Upper lobe of right lung (tissue), 1 donor: ENCODE data around the gene RP9. TPM values are rescaled to one million over a fixed set of nuclear protein-coding genes. Genes with fewer than 3 reads are reported as not detected.

Source experiments
- ATAC-seq: fragments of 200-7000 bp; cut with Tn5 transposase; one replicate; pipeline ENCODE4 v1.9.1; 2020; ENCODE audit warnings: mild to moderate bottlenecking, moderate library complexity
- DNase-seq: peaks from one replicate; pipeline ENCODE4 v3.0.0-alpha.2; 2020
- H3K27ac ChIP-seq: fragments of 200-600 bp; one replicate; pipeline ENCODE4 v1.8.0; 2022
- H3K27me3 ChIP-seq: fragments of 200-600 bp; one replicate; pipeline ENCODE4 v1.8.0; 2022; ENCODE audit warnings: mild to moderate bottlenecking
- H3K36me3 ChIP-seq: fragments of 200-600 bp; one replicate; pipeline ENCODE4 v1.8.0; 2022
- H3K4me1 ChIP-seq: fragments of 200-600 bp; one replicate; pipeline ENCODE4 v1.8.0; 2022
- H3K4me3 ChIP-seq: fragments of 200-600 bp; one replicate; pipeline ENCODE4 v1.8.0; 2022; ENCODE audit warnings: mild to moderate bottlenecking
- H3K9me3 ChIP-seq: fragments of 200-600 bp; one replicate; pipeline ENCODE4 v1.8.0; 2022
- intact Hi-C: fragments of 100-400 bp; cut with DNase I; formaldehyde crosslinking; loops from one replicate; pipeline ENCODE4 v1.11.0; 2022
- total RNA-seq: library from RNA; stranded (reverse); fragmentation: NEBNext Ultra II Directional; extraction: Animal tissue kit (Norgen Biotek cat#: 25700); gene quantifications from one replicate; pipeline ENCODE4 v1.2.1, GENCODE V29; 2021
- TF ChIP-seq, protein P1 (sequence below): fragments of 200-600 bp; IDR thresholded peaks from one replicate; pipeline ENCODE4 v1.8.0; 2022; ENCODE audit warnings: antibody characterized with exemption
- donor health status: DM: no; HTN: yes; CAD: no; lungs with severe emphysema.

The RP9 gene
- total RNA-seq, 1 donor from 2014 or later: 11.9 TPM

- Histone ChIP-seq H3K4me1 (no peaks in the 10 kb centered on the region), H3K27ac (no peak overlapping the region), H3K4me3 (no peak overlapping the region), H3K9me3 (no peaks in the 10 kb centered on the region), H3K27me3 (no peaks in the 10 kb centered on the region), H3K36me3 (peaks cover 5% of the 10 kb centered on the region)
- intact Hi-C loops: no loop called here
- ATAC-seq (no peak), DNase-seq (no peak)
- TF ChIP-seq, protein P1, sequence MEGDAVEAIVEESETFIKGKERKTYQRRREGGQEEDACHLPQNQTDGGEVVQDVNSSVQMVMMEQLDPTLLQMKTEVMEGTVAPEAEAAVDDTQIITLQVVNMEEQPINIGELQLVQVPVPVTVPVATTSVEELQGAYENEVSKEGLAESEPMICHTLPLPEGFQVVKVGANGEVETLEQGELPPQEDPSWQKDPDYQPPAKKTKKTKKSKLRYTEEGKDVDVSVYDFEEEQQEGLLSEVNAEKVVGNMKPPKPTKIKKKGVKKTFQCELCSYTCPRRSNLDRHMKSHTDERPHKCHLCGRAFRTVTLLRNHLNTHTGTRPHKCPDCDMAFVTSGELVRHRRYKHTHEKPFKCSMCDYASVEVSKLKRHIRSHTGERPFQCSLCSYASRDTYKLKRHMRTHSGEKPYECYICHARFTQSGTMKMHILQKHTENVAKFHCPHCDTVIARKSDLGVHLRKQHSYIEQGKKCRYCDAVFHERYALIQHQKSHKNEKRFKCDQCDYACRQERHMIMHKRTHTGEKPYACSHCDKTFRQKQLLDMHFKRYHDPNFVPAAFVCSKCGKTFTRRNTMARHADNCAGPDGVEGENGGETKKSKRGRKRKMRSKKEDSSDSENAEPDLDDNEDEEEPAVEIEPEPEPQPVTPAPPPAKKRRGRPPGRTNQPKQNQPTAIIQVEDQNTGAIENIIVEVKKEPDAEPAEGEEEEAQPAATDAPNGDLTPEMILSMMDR: no peak
Observed at GRCh38 chr7:33152087-33152486, 42.9 kb upstream of the RP9 start.

DNA sequence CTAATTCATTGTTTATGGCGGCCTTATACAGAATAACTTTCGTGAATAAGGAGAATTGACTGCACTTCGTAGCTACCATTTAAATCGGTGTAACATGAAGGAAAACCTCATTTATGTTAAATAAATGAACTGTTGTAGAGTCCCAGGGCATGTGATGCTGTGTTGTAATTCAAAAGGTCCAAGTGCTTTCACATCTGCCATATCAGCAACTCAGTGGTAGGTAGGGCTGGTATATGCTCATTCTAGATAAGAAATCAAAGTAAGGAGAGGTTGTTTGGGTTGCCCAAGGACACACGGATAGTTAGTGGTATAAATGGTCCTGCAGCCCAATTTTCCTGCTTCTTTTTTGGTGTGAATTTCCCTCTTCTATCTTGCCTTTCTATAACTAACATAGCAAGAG, 36.0 kb upstream of the RP9 start:
- H3K36me3 ChIP-seq: no peaks in the 10 kb centered on the region
- H3K4me3 ChIP-seq: no peak overlapping the region
- DNase-seq (no peak), ATAC-seq (no peak)
- no peaks in the 10 kb centered on the region for H3K9me3 ChIP-seq
- TF ChIP-seq, protein P1: no peak
- intact Hi-C loops: no loop called here
- no peak overlapping the region for H3K27ac ChIP-seq
- H3K4me1 ChIP-seq: no peaks in the 10 kb centered on the region
- H3K27me3 ChIP-seq: no peaks in the 10 kb centered on the region

DNA sequence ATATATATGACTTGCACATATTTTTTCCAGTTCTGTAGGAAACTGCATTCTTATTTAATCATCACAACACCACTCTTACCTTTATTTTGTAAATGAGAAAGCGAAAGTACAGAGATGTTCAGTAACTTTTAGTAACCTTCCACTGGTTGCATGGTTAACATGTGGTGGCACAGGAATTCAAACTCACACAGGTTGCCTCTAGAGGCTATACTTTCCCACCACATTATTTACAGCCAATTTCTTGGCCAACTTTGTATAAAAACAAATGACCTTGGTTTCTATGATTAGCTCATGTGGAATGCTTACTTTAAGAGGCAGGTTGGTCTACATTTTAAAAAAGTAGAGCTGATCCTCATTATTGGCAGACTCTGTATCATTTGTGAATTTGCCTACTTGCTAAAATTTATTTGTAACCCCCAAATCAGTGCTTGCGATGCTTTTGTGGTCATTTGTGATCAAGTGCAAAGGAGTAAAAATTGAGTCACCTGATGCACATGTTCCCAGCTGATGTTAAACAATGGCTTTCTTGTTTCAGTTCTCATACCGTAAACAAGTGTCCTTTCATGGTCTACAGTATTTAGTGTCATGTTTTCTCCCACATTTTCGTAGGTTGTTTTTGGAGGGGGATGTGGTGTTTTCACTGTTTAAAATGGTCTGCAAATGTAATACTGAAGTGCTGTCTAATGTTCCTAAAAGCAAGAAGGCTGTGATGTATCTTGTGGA, 35.0 kb upstream of the RP9 start:
- TF ChIP-seq, protein P1: no peak
- no peak overlapping the region for H3K4me3 ChIP-seq
- no peaks in the 10 kb centered on the region for H3K27me3 ChIP-seq
- H3K36me3 ChIP-seq: no peaks in the 10 kb centered on the region
- ATAC-seq (no peak), DNase-seq (no peak)
- H3K27ac ChIP-seq: no peak overlapping the region
- no peaks in the 10 kb centered on the region for H3K9me3 ChIP-seq
- intact Hi-C loops: no loop called here
- H3K4me1 ChIP-seq: no peaks in the 10 kb centered on the region

DNA sequence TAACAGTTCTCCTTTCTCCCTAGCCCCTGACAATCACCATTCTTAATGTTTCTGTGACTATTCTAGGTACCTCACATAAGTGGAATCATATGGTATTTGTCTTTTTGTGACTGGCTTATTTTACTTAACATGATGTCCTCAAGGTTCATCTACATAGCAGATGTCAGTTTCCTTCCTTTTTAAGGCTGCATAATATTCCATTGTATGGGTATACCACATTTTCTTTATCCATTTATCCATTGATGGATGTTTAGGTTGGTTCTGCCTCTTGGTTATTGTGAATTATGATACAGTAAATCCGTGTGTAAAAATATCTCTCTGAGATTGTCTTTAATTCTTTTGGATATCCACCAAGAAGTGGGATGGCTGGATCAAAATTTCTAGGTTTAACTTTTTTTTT, 33.4 kb upstream of the RP9 start:
- H3K9me3 ChIP-seq: no peaks in the 10 kb centered on the region
- TF ChIP-seq, protein P1: no peak
- intact Hi-C loops: no loop called here
- no peak for DNase-seq
- H3K4me3 ChIP-seq: no peak overlapping the region
- H3K27ac ChIP-seq: no peak overlapping the region
- H3K27me3 ChIP-seq: no peaks in the 10 kb centered on the region
- H3K36me3 ChIP-seq: no peaks in the 10 kb centered on the region
- ATAC-seq: no peak
- no peaks in the 10 kb centered on the region for H3K4me1 ChIP-seq

GRCh38 chr7:33137103-33137502, 27.9 kb upstream of the RP9 start:
- no peaks in the 10 kb centered on the region for H3K4me1 ChIP-seq
- DNase-seq (no peak), ATAC-seq (no peak)
- no peaks in the 10 kb centered on the region for H3K36me3 ChIP-seq
- intact Hi-C loops: no loop called here
- no peaks in the 10 kb centered on the region for H3K9me3 ChIP-seq
- TF ChIP-seq, protein P1: no peak
- no peak overlapping the region for H3K27ac ChIP-seq
- no peak overlapping the region for H3K4me3 ChIP-seq
- no peaks in the 10 kb centered on the region for H3K27me3 ChIP-seq

GRCh38 chr7:33130184-33130583, 21.0 kb upstream of the RP9 start:
- H3K27ac ChIP-seq: no peak overlapping the region
- H3K36me3 ChIP-seq: no peaks in the 10 kb centered on the region
- intact Hi-C loops: no loop called here
- TF ChIP-seq, protein P1: no peak
- H3K4me1 ChIP-seq: peaks cover 5% of the 10 kb centered on the region
- no peaks in the 10 kb centered on the region for H3K27me3 ChIP-seq
- H3K4me3 ChIP-seq: peak overlapping the region; percentile 71
- DNase-seq (no peak), ATAC-seq (no peak)
- H3K9me3 ChIP-seq: no peaks in the 10 kb centered on the region
